ENCODE measurements around the gene ALPP.
"Not testable (repeated sequence)": the region's sequence is repeated elsewhere in the genome, so short reads cannot be mapped to it uniquely, and the experiment has no call there.

The ALPP gene

DNA sequence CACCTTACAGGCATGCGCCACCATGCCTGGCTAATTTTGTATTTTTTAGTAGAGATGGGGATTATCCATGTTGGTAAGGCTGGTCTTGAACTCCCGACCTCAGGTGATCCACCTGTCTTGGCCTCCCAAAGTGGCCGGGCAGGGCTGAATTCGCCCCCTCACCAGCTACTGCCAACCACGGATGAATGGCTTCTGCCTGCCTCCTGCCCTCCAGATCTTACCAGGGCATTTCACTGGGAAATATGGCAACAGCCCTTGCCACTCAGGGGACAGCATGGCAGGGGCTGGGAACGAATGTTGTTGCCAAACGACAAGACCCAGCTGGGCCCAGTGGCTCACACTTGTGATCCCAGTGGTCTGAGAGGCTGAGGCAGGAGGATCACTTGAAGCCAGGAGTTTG is 1.8 kb upstream of the ALPP start:
- no peak for DNase-seq
- no peak overlapping the region for H3K27ac Mint-ChIP-seq
- H3K36me3 Mint-ChIP-seq, result no peaks in the 10 kb centered on the region
- no peak overlapping the region for H3K4me3 Mint-ChIP-seq
- H3K27me3 Mint-ChIP-seq, result peaks cover 19% of the 10 kb centered on the region
- no peaks in the 10 kb centered on the region for H3K4me1 Mint-ChIP-seq
- no peaks in the 10 kb centered on the region for H3K9me3 Mint-ChIP-seq
- CTCF ChIA-PET, result interaction anchor here (0.7 kb wide), 1 partner anchor 691 kb away, joined by 3 read pairs; no protein-coding TSS in a partner anchor

DNA sequence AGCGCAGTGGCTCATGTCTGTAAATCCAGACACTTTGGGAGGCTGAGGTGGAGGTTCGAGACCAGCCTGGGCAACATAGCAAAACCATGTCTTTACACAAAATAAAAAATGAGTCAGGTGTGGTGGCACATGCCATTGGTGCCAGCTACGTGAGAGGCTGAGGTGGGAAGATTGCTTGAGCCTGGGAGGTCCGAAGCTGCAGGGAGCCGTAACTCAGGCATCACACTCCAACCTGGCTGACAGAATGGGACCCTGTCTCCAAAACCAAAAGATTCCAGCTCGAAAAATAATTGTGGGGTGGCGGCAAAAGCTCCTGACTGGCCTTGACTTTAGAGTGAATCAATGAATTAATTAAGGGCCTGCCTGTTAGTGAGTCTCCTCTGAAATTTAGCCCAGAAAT is 1.2 kb upstream of the ALPP start:
- Mint-ChIP-seq H3K4me1 (no peaks in the 10 kb centered on the region), H3K36me3 (no peaks in the 10 kb centered on the region), H3K4me3 (no peak overlapping the region), H3K9me3 (no peaks in the 10 kb centered on the region), H3K27me3 (peaks cover 26% of the 10 kb centered on the region), H3K27ac (no peak overlapping the region)
- CTCF ChIA-PET, result interaction anchor here (0.7 kb wide), 1 partner anchor 692 kb away, joined by 3 read pairs; no protein-coding TSS in a partner anchor
- no peak for DNase-seq

DNA sequence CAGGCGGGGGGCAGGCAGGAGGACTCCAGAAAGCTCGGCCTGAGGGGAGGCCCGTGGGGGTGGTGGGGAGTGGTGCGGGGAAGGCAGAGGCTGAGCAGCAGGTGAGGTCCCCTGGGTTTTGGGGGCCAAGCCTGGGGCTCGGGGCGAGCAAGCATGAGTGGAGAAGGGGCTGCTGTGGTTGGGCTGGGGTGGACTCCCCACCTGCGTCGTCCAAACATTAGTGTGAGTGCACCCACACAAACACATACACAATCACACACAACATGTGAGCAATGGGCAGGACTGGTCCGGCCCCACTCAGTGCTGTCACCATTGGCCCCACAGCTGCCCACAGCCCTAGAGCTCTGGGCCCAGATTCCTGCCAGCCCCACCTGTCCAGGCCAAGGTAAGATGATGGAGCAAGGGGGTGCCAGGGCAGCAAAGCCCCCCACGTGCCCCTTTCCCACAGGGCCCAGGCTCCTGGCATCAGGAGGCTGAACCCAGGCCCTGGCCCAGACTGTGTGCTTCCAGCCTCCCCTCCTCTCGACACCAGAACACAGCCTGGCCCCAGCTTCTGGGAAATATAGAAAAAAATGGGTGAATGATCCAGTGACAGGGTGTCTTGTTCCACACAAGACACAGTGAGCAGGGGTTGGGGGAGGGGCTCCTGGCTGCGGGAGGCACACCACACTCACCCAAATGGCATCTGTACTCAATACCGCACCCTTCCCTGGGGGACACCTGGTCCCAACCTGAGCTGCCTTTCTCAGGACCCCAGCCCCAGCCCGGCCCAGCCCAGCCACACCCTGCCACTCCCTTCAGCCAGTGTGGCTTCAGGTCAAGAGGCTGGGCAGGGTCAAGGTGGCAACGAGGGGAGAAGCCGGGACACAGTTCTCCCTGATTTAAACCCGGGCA is 463 bp upstream of the ALPP start:
- CTCF ChIA-PET, result no interaction called here

DNA sequence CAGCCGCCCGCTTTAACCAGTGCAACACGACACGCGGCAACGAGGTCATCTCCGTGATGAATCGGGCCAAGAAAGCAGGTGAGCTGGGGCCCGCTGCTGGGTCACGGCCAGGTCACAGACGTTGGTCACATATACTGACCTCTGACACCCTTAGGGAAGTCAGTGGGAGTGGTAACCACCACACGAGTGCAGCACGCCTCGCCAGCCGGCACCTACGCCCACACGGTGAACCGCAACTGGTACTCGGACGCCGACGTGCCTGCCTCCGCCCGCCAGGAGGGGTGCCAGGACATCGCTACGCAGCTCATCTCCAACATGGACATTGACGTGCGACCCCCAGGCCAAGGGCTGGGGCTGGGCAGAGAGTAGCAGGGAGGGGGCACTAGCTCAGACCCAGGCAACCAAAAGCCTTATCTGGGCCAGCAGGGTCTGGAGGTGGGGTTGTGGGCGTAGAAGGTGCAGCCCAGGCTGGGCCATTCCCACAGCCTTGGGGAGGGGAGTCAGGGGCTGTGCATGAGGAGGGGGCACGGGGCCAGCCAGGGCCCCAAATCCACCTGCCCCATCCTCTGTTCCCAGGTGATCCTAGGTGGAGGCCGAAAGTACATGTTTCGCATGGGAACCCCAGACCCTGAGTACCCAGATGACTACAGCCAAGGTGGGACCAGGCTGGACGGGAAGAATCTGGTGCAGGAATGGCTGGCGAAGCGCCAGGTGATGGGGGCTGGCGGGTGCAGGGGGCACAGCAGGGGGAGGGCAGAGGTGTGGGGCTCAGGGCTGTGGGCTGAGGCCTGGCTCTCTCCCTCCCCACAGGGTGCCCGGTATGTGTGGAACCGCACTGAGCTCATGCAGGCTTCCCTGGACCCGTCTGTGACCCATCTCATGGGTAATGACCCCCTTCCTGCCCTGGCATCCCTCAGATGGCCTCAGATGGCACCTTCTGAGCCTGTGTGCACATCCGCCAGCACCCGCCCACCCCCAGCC is 1.3 kb downstream of the ALPP start:
- H3K4me3 Mint-ChIP-seq, DNase-seq, H3K36me3 Mint-ChIP-seq, H3K4me1 Mint-ChIP-seq, H3K9me3 Mint-ChIP-seq, H3K27ac Mint-ChIP-seq, CTCF ChIA-PET: not testable (repeated sequence)
- peaks cover 51% of the 10 kb centered on the region for H3K27me3 Mint-ChIP-seq

More for the DNA sequence above, 463 bp upstream of the ALPP start:
- Mint-ChIP-seq H3K4me3 (no peak overlapping the region), H3K27me3 (peaks cover 33% of the 10 kb centered on the region), H3K9me3 (no peaks in the 10 kb centered on the region), H3K27ac (no peak overlapping the region), H3K4me1 (no peaks in the 10 kb centered on the region), H3K36me3 (no peaks in the 10 kb centered on the region)
- no peak for DNase-seq

DNA sequence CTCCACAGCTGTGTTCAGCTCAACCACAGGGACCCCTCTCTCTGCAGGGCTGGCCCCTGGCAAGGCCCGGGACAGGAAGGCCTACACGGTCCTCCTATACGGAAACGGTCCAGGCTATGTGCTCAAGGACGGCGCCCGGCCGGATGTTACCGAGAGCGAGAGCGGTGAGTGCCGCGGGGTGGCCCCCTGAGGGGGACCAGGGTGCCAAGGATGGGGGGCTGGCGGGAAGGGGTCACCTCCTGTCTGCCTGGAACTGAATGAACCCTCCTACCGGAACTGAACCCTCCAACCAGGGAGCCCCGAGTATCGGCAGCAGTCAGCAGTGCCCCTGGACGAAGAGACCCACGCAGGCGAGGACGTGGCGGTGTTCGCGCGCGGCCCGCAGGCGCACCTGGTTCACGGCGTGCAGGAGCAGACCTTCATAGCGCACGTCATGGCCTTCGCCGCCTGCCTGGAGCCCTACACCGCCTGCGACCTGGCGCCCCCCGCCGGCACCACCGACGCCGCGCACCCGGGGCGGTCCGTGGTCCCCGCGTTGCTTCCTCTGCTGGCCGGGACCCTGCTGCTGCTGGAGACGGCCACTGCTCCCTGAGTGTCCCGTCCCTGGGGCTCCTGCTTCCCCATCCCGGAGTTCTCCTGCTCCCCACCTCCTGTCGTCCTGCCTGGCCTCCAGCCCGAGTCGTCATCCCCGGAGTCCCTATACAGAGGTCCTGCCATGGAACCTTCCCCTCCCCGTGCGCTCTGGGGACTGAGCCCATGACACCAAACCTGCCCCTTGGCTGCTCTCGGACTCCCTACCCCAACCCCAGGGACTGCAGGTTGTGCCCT is 2.9 kb downstream of the ALPP start:
- not testable (repeated sequence) for H3K4me3 Mint-ChIP-seq, H3K9me3 Mint-ChIP-seq, H3K36me3 Mint-ChIP-seq, H3K4me1 Mint-ChIP-seq, H3K27ac Mint-ChIP-seq
- CTCF ChIA-PET, result interaction anchor here (0.9 kb wide), 1 partner anchor 96 kb away, joined by 3 read pairs; no protein-coding TSS in a partner anchor
- DNase-seq, result peak; percentile 42
- peaks cover 66% of the 10 kb centered on the region for H3K27me3 Mint-ChIP-seq

DNA sequence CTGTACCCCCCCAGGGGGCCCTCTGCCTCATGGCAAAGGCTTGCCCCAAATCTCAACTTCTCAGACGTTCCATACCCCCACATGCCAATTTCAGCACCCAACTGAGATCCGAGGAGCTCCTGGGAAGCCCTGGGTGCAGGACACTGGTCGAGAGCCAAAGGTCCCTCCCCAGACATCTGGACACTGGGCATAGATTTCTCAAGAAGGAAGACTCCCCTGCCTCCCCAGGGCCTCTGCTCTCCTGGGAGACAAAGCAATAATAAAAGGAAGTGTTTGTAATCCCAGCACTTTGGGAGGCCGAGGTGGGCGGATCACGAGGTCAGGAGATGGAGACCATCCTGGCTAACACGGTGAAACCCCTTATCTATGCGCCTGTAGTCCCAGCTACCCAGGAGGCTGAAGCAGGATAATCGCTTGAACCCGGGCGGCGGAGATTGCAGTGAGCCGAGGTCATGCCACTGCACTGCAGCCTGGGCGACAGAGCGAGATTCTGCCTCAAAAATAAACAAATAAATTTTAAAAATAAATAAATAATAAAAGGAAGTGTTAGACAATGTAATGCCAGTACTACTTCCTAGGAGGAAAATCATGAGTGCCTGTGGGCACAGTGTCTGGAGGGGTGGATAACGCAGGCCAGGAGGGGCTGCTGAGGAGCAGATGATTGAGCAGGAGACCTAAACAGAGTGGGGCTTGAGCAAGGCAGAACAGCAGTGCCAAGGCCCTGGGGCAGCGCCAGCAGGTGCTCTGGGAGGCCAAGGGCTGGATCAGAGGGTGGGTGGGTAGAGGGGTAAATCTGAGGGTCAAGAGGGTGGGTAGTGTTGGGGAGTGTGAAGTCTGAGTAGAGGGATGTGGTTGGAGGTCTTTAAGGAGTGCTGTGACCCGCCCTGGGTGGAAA is 4.0 kb downstream of the ALPP start:
- H3K4me3 Mint-ChIP-seq, result no peak overlapping the region
- CTCF ChIA-PET, result interaction anchor here (0.9 kb wide), 1 partner anchor 95 kb away, joined by 3 read pairs; no protein-coding TSS in a partner anchor
- H3K27ac Mint-ChIP-seq, result no peak overlapping the region
- no peak for DNase-seq
- H3K9me3 Mint-ChIP-seq, result no peaks in the 10 kb centered on the region
- H3K4me1 Mint-ChIP-seq, result no peaks in the 10 kb centered on the region
- H3K36me3 Mint-ChIP-seq, result no peaks in the 10 kb centered on the region
- H3K27me3 Mint-ChIP-seq, result peaks cover 78% of the 10 kb centered on the region

DNA sequence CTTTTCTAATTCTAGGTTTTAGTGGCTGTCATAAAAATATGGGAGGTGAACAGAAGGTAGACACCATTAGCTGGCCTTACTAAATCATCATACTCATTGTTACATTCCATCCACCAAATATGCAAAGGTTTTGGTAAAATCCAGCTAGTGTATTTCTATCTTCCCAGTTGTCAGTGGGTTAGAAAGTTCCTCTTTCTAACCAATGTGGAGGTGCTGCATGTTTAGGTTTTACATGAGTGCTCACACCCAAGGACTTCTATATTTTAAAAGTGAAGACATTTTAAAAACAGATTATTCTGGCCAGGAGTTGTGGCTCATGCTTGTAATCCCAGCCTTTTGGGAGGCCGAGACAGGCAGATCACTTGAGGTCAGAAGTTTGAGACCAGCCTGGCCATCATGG is 5.9 kb downstream of the ALPP start:
- Mint-ChIP-seq H3K27me3 (peaks cover 92% of the 10 kb centered on the region), H3K9me3 (no peaks in the 10 kb centered on the region), H3K27ac (no peak overlapping the region), H3K4me1 (no peaks in the 10 kb centered on the region), H3K4me3 (no peak overlapping the region), H3K36me3 (no peaks in the 10 kb centered on the region)
- CTCF ChIA-PET, result interaction anchor here (0.6 to 0.8 kb wide), 2 partner anchors 10 to 706 kb away, joined by 3 read pairs; no protein-coding TSS in a partner anchor
- DNase-seq, result no peak

DNA sequence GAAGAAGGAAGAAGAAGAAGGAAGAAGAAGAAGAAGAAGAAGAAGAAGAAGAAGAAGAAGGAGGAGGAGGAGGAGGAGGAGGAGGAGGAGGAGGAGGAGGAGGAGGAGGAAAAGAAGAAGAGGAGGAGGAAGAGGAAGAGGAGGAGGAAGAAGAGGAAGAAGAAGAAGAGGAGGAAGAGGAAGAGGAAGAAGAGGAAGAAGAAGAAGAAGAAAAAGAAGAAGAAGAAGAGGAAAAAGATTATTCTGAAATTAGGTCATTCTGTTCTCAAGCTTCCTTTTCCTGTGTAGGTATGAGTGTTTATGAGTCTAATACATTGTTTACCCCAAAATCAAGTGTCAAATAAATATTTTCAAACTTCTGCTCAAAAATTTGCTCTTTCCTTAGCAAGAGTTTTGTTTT is 6.5 kb downstream of the ALPP start:
- H3K27me3 Mint-ChIP-seq, result peaks cover 92% of the 10 kb centered on the region
- not testable (repeated sequence) for H3K9me3 Mint-ChIP-seq, H3K36me3 Mint-ChIP-seq, H3K27ac Mint-ChIP-seq, H3K4me1 Mint-ChIP-seq, DNase-seq, H3K4me3 Mint-ChIP-seq
- CTCF ChIA-PET, result interaction anchor here (0.8 kb wide), 1 partner anchor 10 kb away, joined by 3 read pairs; no protein-coding TSS in a partner anchor

DNA sequence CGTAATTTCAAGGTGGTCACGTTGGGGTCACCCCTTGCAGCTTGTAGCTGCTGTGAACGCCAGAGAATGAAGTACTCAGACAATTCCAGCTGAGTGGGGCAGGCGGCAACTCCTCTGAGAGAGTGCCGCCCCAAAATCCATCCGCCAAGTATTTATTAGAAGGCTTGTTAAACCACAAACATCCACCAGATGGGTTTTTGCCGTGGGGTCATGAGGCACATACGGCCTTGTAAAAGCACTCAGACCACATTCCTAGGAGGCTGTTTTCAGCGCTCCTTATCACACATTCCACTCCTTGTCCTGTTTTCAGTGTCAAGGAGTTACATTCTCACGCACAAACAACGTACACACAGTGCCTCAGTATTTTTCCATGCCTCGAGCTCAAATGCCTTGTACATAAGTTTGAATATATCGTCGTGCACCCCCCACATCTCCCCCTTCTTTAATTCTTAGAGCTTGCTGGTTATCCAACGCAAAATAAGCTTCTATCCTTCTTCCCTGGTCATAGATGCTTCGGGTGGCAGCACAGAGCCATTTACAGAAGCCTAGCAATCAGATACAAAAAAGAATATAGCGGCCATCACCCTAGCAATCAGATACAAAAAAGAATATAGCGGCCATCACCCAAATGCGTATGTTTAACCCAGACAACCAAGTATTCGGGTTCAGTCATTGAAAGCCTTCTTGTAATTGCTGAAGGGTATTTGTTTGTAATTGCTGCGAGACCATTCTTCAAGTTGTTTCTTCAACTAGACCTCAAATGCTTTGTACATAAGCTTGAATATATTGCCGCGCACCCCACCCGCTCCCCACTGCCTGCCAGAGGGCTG is 7.3 kb downstream of the ALPP start:
- H3K27ac Mint-ChIP-seq, result no peak overlapping the region
- H3K9me3 Mint-ChIP-seq, result no peaks in the 10 kb centered on the region
- no peak overlapping the region for H3K4me3 Mint-ChIP-seq
- H3K36me3 Mint-ChIP-seq, result no peaks in the 10 kb centered on the region
- H3K27me3 Mint-ChIP-seq, result peaks cover 100% of the 10 kb centered on the region
- CTCF ChIA-PET, result no interaction called here
- no peak for DNase-seq
- H3K4me1 Mint-ChIP-seq, result no peaks in the 10 kb centered on the region

DNA sequence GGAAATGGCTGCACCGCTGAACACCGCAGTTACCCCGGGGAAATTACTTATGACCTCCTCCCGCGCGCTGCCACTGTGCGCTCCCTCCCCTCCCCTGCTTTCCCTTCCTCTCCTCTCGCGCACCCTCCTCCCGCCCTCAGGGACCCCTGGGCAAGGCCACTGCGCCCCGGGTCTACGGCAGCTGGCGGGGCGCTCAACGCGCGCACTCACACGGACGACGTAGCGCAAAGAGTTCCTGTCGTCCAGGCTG is 7.9 kb downstream of the ALPP start:
- Mint-ChIP-seq H3K27ac (no peak overlapping the region), H3K9me3 (no peaks in the 10 kb centered on the region), H3K36me3 (no peaks in the 10 kb centered on the region), H3K4me3 (no peak overlapping the region), H3K27me3 (peaks cover 99% of the 10 kb centered on the region), H3K4me1 (no peaks in the 10 kb centered on the region)
- DNase-seq, result no peak
- CTCF ChIA-PET, result no interaction called here

DNA sequence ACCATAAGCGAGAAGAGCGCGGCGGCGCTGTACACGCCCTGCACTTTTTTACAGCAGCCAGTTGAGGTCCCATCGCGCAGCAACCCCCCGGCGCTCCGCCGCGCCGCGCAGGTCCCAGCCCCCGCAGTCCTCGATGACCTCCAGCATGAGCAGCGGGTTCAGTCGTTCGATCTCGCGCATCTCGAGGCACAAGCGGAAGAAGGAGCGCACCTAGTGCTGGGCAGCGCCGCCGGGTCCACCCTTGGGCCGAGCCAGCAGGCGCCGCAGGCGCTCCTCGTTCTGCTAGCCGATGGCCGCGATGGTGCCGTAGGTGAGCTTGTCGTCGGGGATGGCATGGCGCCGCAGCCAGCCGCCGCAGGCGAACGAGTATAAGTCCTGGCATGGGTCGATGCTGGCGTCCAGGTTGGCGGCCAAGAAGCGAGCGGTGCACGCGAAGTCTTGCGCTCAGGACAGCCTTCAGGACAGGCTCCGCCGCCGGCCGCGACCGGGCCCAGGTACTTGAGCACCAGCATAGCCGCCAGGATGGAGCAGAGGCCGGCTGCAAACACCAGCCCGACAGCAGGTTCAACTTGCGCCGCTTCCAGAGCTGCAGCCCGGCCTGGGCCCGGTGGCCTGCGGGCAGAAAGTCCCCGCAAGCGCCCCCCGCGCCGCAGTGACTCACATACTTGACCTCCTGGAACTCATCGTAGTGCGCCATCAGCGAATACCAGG is 8.3 kb downstream of the ALPP start:
- CTCF ChIA-PET, result no interaction called here
- DNase-seq, result no peak
- Mint-ChIP-seq H3K9me3 (no peaks in the 10 kb centered on the region), H3K4me3 (no peak overlapping the region), H3K27ac (no peak overlapping the region), H3K27me3 (peaks cover 99% of the 10 kb centered on the region), H3K36me3 (no peaks in the 10 kb centered on the region), H3K4me1 (no peaks in the 10 kb centered on the region)

DNA sequence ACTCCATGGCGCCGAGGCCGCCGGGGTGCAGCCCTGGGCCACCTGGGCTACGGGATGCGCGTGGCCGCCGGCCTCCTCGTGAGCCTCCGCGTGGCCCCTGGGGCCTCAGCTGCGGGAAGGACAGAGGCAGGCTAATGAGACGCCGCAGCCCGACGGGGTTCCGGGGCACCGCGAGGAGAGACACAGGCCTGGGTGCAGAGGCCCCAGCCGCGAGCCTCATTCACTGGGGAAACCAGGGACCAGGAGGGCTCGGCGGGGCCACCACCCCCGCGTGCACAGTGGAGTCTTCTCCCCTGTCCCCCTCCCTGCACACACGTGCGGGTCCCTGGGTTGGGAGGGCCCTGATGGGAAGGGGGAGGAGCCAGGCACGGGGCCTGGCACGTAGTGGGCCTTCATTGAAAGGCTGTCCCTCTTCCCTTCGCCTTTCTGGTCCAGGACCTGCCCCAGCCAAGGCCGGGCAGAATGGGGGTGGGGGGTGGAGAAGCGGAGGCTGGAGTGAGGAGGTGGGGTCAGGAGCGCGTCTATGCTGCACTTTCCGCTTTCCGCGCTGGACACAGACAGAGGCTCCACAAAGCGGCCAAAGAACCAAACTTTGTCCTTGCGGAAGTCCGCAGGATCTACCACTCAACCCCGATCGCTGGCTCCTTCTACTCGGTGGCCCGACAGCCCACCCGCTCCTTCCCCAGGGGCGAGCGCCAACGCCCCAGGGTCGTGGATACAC is 9.1 kb downstream of the ALPP start:
- H3K27me3 Mint-ChIP-seq, result peaks cover 96% of the 10 kb centered on the region
- CTCF ChIA-PET, result no interaction called here

More for the DNA sequence above, 9.1 kb downstream of the ALPP start:
- no peak overlapping the region for H3K27ac Mint-ChIP-seq
- no peaks in the 10 kb centered on the region for H3K9me3 Mint-ChIP-seq
- H3K36me3 Mint-ChIP-seq, result no peaks in the 10 kb centered on the region
- H3K4me3 Mint-ChIP-seq, result no peak overlapping the region
- DNase-seq, result no peak
- H3K4me1 Mint-ChIP-seq, result no peaks in the 10 kb centered on the region
